ENCODE measurements around the gene DNAJB13.
A peak's percentile ranks its signal among the peaks of the same experiment; 100 is the strongest.

DNAJB13 gene

GRCh38 chr11:74015919-74016684, 65.3 kb downstream of the DNAJB13 start:
- DNase-seq (ENCODE audit: low spot score): no peak

GRCh38 chr11:74017631-74018030, 66.8 kb downstream of the DNAJB13 start:
- DNase-seq (ENCODE audit: low spot score): no peak

GRCh38 chr11:74018331-74019005, 67.6 kb downstream of the DNAJB13 start:
- DNase-seq (ENCODE audit: low spot score): peak; percentile 60

GRCh38 chr11:74019104-74019738, 68.4 kb downstream of the DNAJB13 start:
- no peak for DNase-seq (ENCODE audit: low spot score)

GRCh38 chr11:74019860-74020259, 69.0 kb downstream of the DNAJB13 start:
- DNase-seq (ENCODE audit: low spot score): no peak

Measured in kidney tubule cell (primary cell).